ENCODE data around the gene PARD3.
A peak's percentile ranks its signal among the peaks of the same experiment; 100 is the strongest.
"Not testable (repeated sequence)": the region's sequence is repeated elsewhere in the genome, so short reads cannot be mapped to it uniquely, and the experiment has no call there.

PARD3 gene

GRCh38 chr10:34815185-34816084, at the start of gene PARD3:
Gene PARD3, minus strand, starts transcription at chr10:34815296. Its CDS starts 301 bp downstream, at chr10:34814995.
- peak; percentile 87 for DNase-seq (ENCODE audit: low spot score)

GRCh38 chr10:34864149-34865067, 49.3 kb upstream of the PARD3 start:
- no peak for DNase-seq (ENCODE audit: low spot score)

GRCh38 chr10:34862892-34863291, 47.8 kb upstream of the PARD3 start:
- no peak for DNase-seq (ENCODE audit: low spot score)

GRCh38 chr10:34861293-34862021, 46.4 kb upstream of the PARD3 start:
- no peak for DNase-seq (ENCODE audit: low spot score)

- no peak for DNase-seq (ENCODE audit: low spot score)
These were observed 44.1 kb upstream of the PARD3 start for GRCh38 chr10:34859170-34859569.

GRCh38 chr10:34858003-34858402, 42.9 kb upstream of the PARD3 start:
- DNase-seq (ENCODE audit: low spot score), result no peak

- DNase-seq (ENCODE audit: low spot score), result no peak
These were observed 39.1 kb upstream of the PARD3 start for GRCh38 chr10:34854147-34854601.

GRCh38 chr10:34853357-34853756, 38.3 kb upstream of the PARD3 start:
- DNase-seq (ENCODE audit: low spot score), result no peak

GRCh38 chr10:34850558-34850957, 35.5 kb upstream of the PARD3 start:
- DNase-seq (ENCODE audit: low spot score), result no peak

- DNase-seq (ENCODE audit: low spot score), result no peak
These were observed 34.9 kb upstream of the PARD3 start for GRCh38 chr10:34850036-34850435.

GRCh38 chr10:34845070-34845469, 30.0 kb upstream of the PARD3 start:
- DNase-seq (ENCODE audit: low spot score), result no peak

- no peak for DNase-seq (ENCODE audit: low spot score)
These were observed 29.4 kb upstream of the PARD3 start for GRCh38 chr10:34844448-34844847.

- DNase-seq (ENCODE audit: low spot score), result not testable (repeated sequence)
These were observed 28.4 kb upstream of the PARD3 start for GRCh38 chr10:34843470-34843869.

GRCh38 chr10:34838366-34838900, 23.3 kb upstream of the PARD3 start:
- DNase-seq (ENCODE audit: low spot score), result no peak

- DNase-seq (ENCODE audit: low spot score), result no peak
These were observed 20.9 kb upstream of the PARD3 start for GRCh38 chr10:34835908-34836508.

- DNase-seq (ENCODE audit: low spot score), result no peak
These were observed 19.2 kb upstream of the PARD3 start for GRCh38 chr10:34834274-34834673.

- DNase-seq (ENCODE audit: low spot score), result no peak
These were observed 15.2 kb upstream of the PARD3 start for GRCh38 chr10:34830217-34830822.

- DNase-seq (ENCODE audit: low spot score), result no peak
These were observed 12.0 kb upstream of the PARD3 start for GRCh38 chr10:34826857-34827766.

- no peak for DNase-seq (ENCODE audit: low spot score)
These were observed 11.1 kb upstream of the PARD3 start for GRCh38 chr10:34826221-34826620.

- DNase-seq (ENCODE audit: low spot score), result no peak
These were observed 10.3 kb upstream of the PARD3 start for GRCh38 chr10:34825414-34825813.
